ENCODE measurements around the gene STX3. TPM values are rescaled to one million over a fixed set of nuclear protein-coding genes. Genes with fewer than 3 reads are reported as not detected.

STX3 gene
- total RNA-seq, 1 donor from 2014 or later, result 14.5 TPM

DNA sequence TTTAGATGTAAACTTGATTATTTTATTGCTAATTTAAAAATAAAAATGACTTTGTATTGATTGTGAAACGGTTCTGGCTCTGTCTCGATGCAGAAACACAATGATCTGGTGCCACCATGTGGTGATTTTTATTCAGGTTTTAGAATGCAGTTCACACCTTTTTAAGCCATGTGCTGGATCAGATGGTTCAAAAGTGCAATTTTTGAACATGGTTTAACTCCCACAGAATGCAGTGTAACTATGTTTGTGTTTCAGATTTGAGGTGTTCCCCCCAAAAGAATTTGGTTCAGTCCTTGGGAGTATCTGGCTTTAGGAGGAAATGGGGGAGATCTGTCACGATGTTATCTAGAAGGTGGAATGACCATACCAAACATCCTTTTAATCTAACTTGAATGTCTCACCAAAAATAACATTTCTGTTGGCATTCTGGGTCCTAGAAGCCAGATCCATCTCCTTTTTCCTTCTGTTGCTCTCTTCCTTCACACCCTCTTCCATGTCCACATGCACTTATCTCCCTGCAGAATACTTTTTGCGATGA is 47.5 kb downstream of the STX3 start:
- no peaks in the 10 kb centered on the region for H3K27me3 Mint-ChIP-seq
- DNase-seq, result no peak
- no peak overlapping the region for H3K27ac Mint-ChIP-seq
- no peaks in the 10 kb centered on the region for H3K9me3 Mint-ChIP-seq
- no peaks in the 10 kb centered on the region for H3K4me1 Mint-ChIP-seq
- H3K4me3 Mint-ChIP-seq, result no peak overlapping the region
- POLR2A ChIA-PET, result interaction anchor here (1.5 kb wide), 1 partner anchor 49 kb away, joined by 13 read pairs; the partner anchor contains the start of gene STX3
- CTCF ChIA-PET, result interaction anchor here (0.9 to 6.7 kb wide), 4 partner anchors 15 to 49 kb away, joined by 3 to 112 read pairs (median 4); partner anchors contain the start of gene STX3
- TF ChIP-seq, protein P1, sequence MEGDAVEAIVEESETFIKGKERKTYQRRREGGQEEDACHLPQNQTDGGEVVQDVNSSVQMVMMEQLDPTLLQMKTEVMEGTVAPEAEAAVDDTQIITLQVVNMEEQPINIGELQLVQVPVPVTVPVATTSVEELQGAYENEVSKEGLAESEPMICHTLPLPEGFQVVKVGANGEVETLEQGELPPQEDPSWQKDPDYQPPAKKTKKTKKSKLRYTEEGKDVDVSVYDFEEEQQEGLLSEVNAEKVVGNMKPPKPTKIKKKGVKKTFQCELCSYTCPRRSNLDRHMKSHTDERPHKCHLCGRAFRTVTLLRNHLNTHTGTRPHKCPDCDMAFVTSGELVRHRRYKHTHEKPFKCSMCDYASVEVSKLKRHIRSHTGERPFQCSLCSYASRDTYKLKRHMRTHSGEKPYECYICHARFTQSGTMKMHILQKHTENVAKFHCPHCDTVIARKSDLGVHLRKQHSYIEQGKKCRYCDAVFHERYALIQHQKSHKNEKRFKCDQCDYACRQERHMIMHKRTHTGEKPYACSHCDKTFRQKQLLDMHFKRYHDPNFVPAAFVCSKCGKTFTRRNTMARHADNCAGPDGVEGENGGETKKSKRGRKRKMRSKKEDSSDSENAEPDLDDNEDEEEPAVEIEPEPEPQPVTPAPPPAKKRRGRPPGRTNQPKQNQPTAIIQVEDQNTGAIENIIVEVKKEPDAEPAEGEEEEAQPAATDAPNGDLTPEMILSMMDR (IDR thresholded peaks at IDR 0.05), result no peak
- peak; percentile 69 for ATAC-seq (ENCODE audit: low read depth)
- peaks cover 36% of the 10 kb centered on the region for H3K36me3 Mint-ChIP-seq (ENCODE audit: low read depth)
- intact Hi-C loops (cut with micrococcal nuclease), result loop anchor here (1.0 kb wide), 2 partner anchors 48 to 122 kb away; no protein-coding TSS in a partner anchor

DNA sequence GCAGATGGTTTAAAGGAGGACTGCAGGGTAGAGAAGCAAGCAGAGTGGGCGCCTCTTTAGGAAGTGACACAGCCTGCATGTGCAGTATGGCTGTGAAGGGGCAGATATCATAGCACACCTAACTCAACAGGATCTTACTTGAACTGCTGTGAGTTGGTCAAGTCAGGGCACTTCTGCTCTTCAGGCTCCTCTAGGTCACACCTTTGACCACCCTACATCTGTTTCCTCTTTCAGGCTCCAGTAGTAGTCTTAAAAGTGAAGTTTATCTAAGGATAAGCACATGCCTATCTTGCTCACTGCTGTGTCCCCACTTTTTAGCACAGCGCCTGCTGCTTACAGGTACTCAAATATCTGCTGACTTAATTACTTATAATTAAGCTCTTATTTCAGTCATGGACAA is 48.9 kb downstream of the STX3 start:
- no peaks in the 10 kb centered on the region for H3K9me3 Mint-ChIP-seq
- ATAC-seq (ENCODE audit: low read depth) (no peak), DNase-seq (no peak)
- ChIA-PET POLR2A (no interaction called here), CTCF (interaction anchor here (1.1 to 6.7 kb wide), 2 partner anchors 44 to 50 kb away, joined by 3 to 112 read pairs; partner anchors contain the start of gene STX3)
- intact Hi-C loops (cut with micrococcal nuclease), result no loop called here
- peaks cover 43% of the 10 kb centered on the region for H3K36me3 Mint-ChIP-seq (ENCODE audit: low read depth)
- H3K27ac Mint-ChIP-seq, result no peak overlapping the region
- H3K27me3 Mint-ChIP-seq, result no peaks in the 10 kb centered on the region
- TF ChIP-seq, protein P1 (IDR thresholded peaks at IDR 0.05), result no peak
- H3K4me1 Mint-ChIP-seq, result no peaks in the 10 kb centered on the region
- H3K4me3 Mint-ChIP-seq, result no peak overlapping the region

DNA sequence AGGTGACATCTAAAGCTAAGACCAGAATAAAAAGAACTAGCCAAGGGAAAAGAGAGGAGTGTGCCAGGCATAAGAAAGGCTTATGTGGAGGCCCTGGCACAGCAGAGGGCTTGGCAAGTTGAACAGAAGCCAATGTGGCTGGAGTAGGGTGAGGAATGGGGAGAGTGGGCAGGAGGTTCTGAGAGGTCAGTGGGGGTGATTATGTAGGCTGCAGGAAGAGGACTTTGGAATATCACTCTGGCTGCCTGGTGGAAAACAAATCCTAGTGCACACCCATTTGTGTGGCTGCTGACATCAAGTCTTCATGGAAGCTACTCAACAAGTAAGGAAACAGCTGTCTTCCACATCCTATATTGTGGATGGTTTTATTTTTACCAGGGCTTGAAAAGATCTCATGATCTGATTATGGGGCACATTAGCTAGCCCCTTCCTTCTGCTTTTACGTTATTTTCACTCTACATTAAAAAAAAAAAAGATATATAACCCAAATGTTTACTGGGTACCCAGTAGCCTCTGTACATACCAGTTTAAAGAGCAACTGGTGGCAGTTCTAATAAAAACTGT is 52.0 kb downstream of the STX3 start:
- peak overlapping the region; percentile 16 for H3K4me3 Mint-ChIP-seq
- H3K4me1 Mint-ChIP-seq, result peaks cover 20% of the 10 kb centered on the region
- no peaks in the 10 kb centered on the region for H3K9me3 Mint-ChIP-seq
- ChIA-PET POLR2A (no interaction called here), CTCF (interaction anchor here (1.4 kb wide), 1 partner anchor 53 kb away, joined by 3 read pairs; no protein-coding TSS in a partner anchor)
- H3K27ac Mint-ChIP-seq, result no peak overlapping the region
- intact Hi-C loops (cut with micrococcal nuclease), result no loop called here
- DNase-seq (no peak), ATAC-seq (ENCODE audit: low read depth) (no peak)
- peaks cover 48% of the 10 kb centered on the region for H3K36me3 Mint-ChIP-seq (ENCODE audit: low read depth)
- TF ChIP-seq, protein P1 (IDR thresholded peaks at IDR 0.05), result no peak
- H3K27me3 Mint-ChIP-seq, result no peaks in the 10 kb centered on the region

DNA sequence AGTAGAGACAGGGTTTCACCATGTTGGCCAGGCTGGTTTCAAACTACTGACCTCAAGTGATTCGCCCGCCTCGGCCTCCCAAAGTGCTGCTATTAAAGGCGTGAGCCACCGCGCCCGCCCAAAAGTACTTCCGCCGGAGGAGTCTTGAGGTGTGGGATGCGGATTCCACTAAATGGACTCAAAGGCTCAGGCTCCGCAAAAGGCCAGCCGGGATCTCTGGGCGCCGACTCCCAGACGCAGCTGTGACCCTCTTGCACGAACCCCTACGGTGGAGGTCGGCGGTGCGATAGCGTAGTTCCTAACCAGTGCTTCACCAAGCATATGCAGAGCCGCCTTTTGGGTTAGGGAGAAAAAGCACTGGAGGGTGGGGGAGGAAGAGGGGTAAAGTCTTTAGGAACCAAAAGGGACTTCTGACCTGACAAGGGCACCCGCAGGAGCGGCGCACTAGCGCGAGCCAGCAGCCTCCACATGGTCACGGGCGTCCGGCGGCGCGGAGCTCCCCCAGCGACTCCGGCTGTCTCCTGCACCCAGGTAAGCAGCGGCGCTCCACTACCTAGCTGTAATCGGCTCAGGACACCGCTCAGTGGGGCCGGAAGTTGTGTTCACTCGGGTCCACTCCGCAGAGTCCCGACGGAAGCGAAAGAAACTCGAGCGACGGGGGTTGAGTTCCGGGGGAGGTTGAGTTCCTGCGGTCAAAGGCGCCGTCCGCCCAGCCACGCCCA is 55.2 kb downstream of the STX3 start, which contains the start of gene MRPL16:
Gene MRPL16 (minus strand): TSS at position 590 of the 722 bp plus-strand sequence. CDS start 120 bp downstream, at position 470.
- ChIA-PET POLR2A (interaction anchor here (0.7 to 1.6 kb wide), 5 partner anchors 9 to 55 kb away, joined by 3 to 10 read pairs (median 3); partner anchors contain the start of gene STX3), CTCF (interaction anchor here (1.4 to 3.1 kb wide), 2 partner anchors 49 to 56 kb away, joined by 3 to 17 read pairs; partner anchors contain the start of gene STX3)
- intact Hi-C loops (cut with micrococcal nuclease), result loop anchor here (1.0 to 2.0 kb wide), 4 partner anchors 56 to 260 kb away; partner anchors contain the start of genes OSBP, PATL1 and STX3
- ATAC-seq (ENCODE audit: low read depth), result peak; percentile 98
- H3K4me1 Mint-ChIP-seq, result peaks cover 20% of the 10 kb centered on the region
- H3K36me3 Mint-ChIP-seq (ENCODE audit: low read depth), result peaks cover 30% of the 10 kb centered on the region
- peak within 1 kb of the TSS; percentile 87 for H3K27ac Mint-ChIP-seq
- H3K4me3 Mint-ChIP-seq, result peak within 1 kb of the TSS; percentile 92
- no peaks in the 10 kb centered on the region for H3K9me3 Mint-ChIP-seq
- peaks cover 3% of the 10 kb centered on the region for H3K27me3 Mint-ChIP-seq
- TF ChIP-seq, protein P1 (IDR thresholded peaks at IDR 0.05), result no peak
- peak; percentile 81 for DNase-seq
